ENCODE results near the gene CCDC149.

Gene CCDC149

GRCh38 chr4:24837781-24838180 lies 75.1 kb downstream of the CCDC149 start:
- DNase-seq: no peak

- DNase-seq: no peak
Observed at GRCh38 chr4:24837336-24837735, 75.5 kb downstream of the CCDC149 start.

- DNase-seq: no peak
Observed at GRCh38 chr4:24836661-24837242, 76.1 kb downstream of the CCDC149 start.

- no peak for DNase-seq
Observed at GRCh38 chr4:24835696-24836095, 77.1 kb downstream of the CCDC149 start.

GRCh38 chr4:24831637-24832036 lies 81.2 kb downstream of the CCDC149 start:
- no peak for DNase-seq

GRCh38 chr4:24824720-24825119 lies 88.1 kb downstream of the CCDC149 start:
- DNase-seq: no peak

- DNase-seq: no peak
Observed at GRCh38 chr4:24820541-24820940, 92.3 kb downstream of the CCDC149 start.

GRCh38 chr4:24816797-24817196 lies 96.0 kb downstream of the CCDC149 start:
- DNase-seq: no peak

- no peak for DNase-seq
Observed at GRCh38 chr4:24813732-24814131, 99.1 kb downstream of the CCDC149 start.

- DNase-seq: no peak
Observed at GRCh38 chr4:24810871-24811631, 101.8 kb downstream of the CCDC149 start.

- DNase-seq: no peak
Observed at GRCh38 chr4:24809815-24810405, 102.9 kb downstream of the CCDC149 start.

GRCh38 chr4:24809376-24809775 lies 103.5 kb downstream of the CCDC149 start:
- no peak for DNase-seq

- DNase-seq: no peak
Observed at GRCh38 chr4:24808955-24809354, 103.9 kb downstream of the CCDC149 start.

- no peak for DNase-seq
Observed at GRCh38 chr4:24808261-24808660, 104.6 kb downstream of the CCDC149 start.

GRCh38 chr4:24807611-24808010 lies 105.2 kb downstream of the CCDC149 start:
- no peak for DNase-seq

- DNase-seq: no peak
Observed at GRCh38 chr4:24806206-24806990, 106.4 kb downstream of the CCDC149 start.

- DNase-seq: no peak
Observed at GRCh38 chr4:24805566-24805965, 107.3 kb downstream of the CCDC149 start.

GRCh38 chr4:24805067-24805466 lies 107.8 kb downstream of the CCDC149 start:
- DNase-seq: no peak

- no peak for DNase-seq
Observed at GRCh38 chr4:24802648-24803047, 110.2 kb downstream of the CCDC149 start.

GRCh38 chr4:24801136-24801855 lies 111.5 kb downstream of the CCDC149 start:
- DNase-seq: no peak

GRCh38 chr4:24800325-24800895 lies 112.4 kb downstream of the CCDC149 start:
- DNase-seq: no peak

- no peak for DNase-seq
Observed at GRCh38 chr4:24799544-24800324, 113.1 kb downstream of the CCDC149 start.
